AG10803 (cell line): Measurements from ENCODE around the gene ZNF804B.

Source experiments
- DNase-seq: peaks from one replicate; pipeline ENCODE4 v3.0.0; 2010; ENCODE audit warnings: low read depth
- H3K4me3 ChIP-seq: 2 replicates; pipeline ENCODE4 v1.5.1; 2011; ENCODE audit warnings: mild to moderate bottlenecking, low read length, control low read depth
- CTCF ChIP-seq: conservative IDR thresholded peaks from 2 replicates; pipeline ENCODE4 v1.5.1; 2011; ENCODE audit warnings: mild to moderate bottlenecking, low read length, control low read depth, inconsistent platforms

ZNF804B gene

GRCh38 chr7:88759230-88760135 is at the start of gene ZNF804B:
ZNF804B (plus strand) TSS chr7:88759700; CDS start chr7:88759977, 277 bp downstream.
- DNase-seq, result no peak
- no peak for TF ChIP-seq CTCF
- no peak within 1 kb of the TSS for H3K4me3 ChIP-seq

GRCh38 chr7:88735920-88736319 is 23.6 kb upstream of the ZNF804B start:
- DNase-seq, result no peak
- no peak overlapping the region for H3K4me3 ChIP-seq
- no peak for TF ChIP-seq CTCF

- no peak overlapping the region for H3K4me3 ChIP-seq
- DNase-seq, result no peak
- no peak for TF ChIP-seq CTCF
These were observed 21.9 kb upstream of the ZNF804B start for GRCh38 chr7:88737632-88738031.

- no peak for TF ChIP-seq CTCF
- no peak overlapping the region for H3K4me3 ChIP-seq
- DNase-seq, result no peak
These were observed 13.4 kb upstream of the ZNF804B start for GRCh38 chr7:88746126-88746525.

- TF ChIP-seq CTCF, result no peak
- no peak for DNase-seq
- no peak overlapping the region for H3K4me3 ChIP-seq
These were observed 2.7 kb upstream of the ZNF804B start for GRCh38 chr7:88756802-88757201.

- TF ChIP-seq CTCF, result no peak
- H3K4me3 ChIP-seq, result no peak overlapping the region
- DNase-seq, result no peak
These were observed 2.1 kb upstream of the ZNF804B start for GRCh38 chr7:88757371-88757770.
